Esophagus squamous epithelium (tissue), 5 donors: ENCODE results near the gene WFS1. TPM values are rescaled to one million over a fixed set of nuclear protein-coding genes. Genes with fewer than 3 reads are reported as not detected.

Source experiments
- DNase-seq: peaks from one replicate; lab custom pipeline; 2025; lab: John Stamatoyannopoulos, UW
- H3K27ac ChIP-seq, 4 donors: fragments of 200-600 bp; sonication (generic); one replicate each; pipeline ENCODE4 v1.5.1; 2016 to 2019; ENCODE audit warnings: mild to moderate bottlenecking in 1 of 4
- H3K27me3 ChIP-seq, 4 donors: fragments of 200-600 bp; sonication (generic); 1 replicate in 3 of 4; 2 replicates in 1 of 4; pipeline versions ENCODE4 v1.5.1 to v1.6.0; 2017 to 2021; ENCODE audit warnings: antibody characterized with exemption in 1 of 4
- H3K36me3 ChIP-seq, 3 donors: fragments of 200-600 bp; sonication (generic); one replicate each; pipeline ENCODE4 v1.5.1; 2016 to 2019
- H3K4me1 ChIP-seq, 3 donors: fragments of 200-600 bp; sonication (generic); one replicate each; pipeline ENCODE4 v1.5.1; 2017 to 2019
- H3K4me3 ChIP-seq, 4 donors: fragments of 200-600 bp; sonication (generic); 1 replicate in 3 of 4; 2 replicates in 1 of 4; pipeline ENCODE4 v1.5.1; 2016 to 2019; ENCODE audit warnings: mild to moderate bottlenecking in 2 of 4, moderate library complexity in 1 of 4
- H3K9me3 ChIP-seq, 3 donors: fragments of 200-600 bp; sonication (generic); one replicate each; pipeline ENCODE4 v1.5.1; 2016 to 2019
- CTCF ChIP-seq, 6 experiments: fragments of 450-650 bp in 4 of 6; fragments of 200-600 bp in 2 of 6; sonication (generic) in 2 of 6; IDR thresholded peaks; one replicate each; pipeline ENCODE4 v1.5.1; 2016 to 2019; ENCODE audit warnings: antibody characterized with exemption in 6 of 6, mild to moderate bottlenecking in 4 of 6, moderate library complexity in 4 of 6
- POLR2A ChIP-seq, 4 donors: fragments of 450-650 bp; IDR thresholded peaks; one replicate each; pipeline ENCODE4 v1.6.1; 2017; ENCODE audit warnings: antibody characterized with exemption in 4 of 4, mild to moderate bottlenecking in 4 of 4, moderate library complexity in 3 of 4
- WGBS, 2 donors: methylation state at CpG; one replicate each; pipeline ENCODE4 v1.1.5; 2018; 5-methylcytosine and 5-hydroxymethylcytosine counted together
- intact Hi-C: fragments of 100-400 bp; cut with DNase I; formaldehyde crosslinking; loops from one replicate; pipeline ENCODE4 v1.15.0; 2022
- total RNA-seq, 4 donors: library from RNA; depleted of rRNA; stranded (reverse); fragments of >200 nt; gene quantifications; one replicate each; pipeline ENCODE4 v1.1.0, GENCODE V29; 2016
- donor health status: DM: yes; HTN: yes; CAD: no.

Gene WFS1
- total RNA-seq, 4 donors from 2014 or later: 6.5 to 20.4 (median 9.6) TPM

- H3K36me3 ChIP-seq: no peaks in the 10 kb centered on the region
- no peak for DNase-seq
- H3K9me3 ChIP-seq: no peaks in the 10 kb centered on the region
- TF ChIP-seq POLR2A (IDR thresholded peaks at IDR 0.05) (no peak), CTCF (IDR thresholded peaks at IDR 0.05) (no peak)
- peaks cover 0 to 47% (median 0%) of the 10 kb centered on the region in 4 donors for H3K27me3 ChIP-seq
- H3K4me1 ChIP-seq: peaks cover 0 to 3% (median 0%) of the 10 kb centered on the region in 3 donors
- 75% methylated on average over 2 to 3 of the region's 4 CpGs for WGBS, 2 donors
- intact Hi-C loops: loop anchor here (10.0 kb wide), 1 partner anchor 286 kb away; no protein-coding TSS in a partner anchor
- no peak overlapping the region for H3K27ac ChIP-seq
- H3K4me3 ChIP-seq: no peak overlapping the region
Observed at GRCh38 chr4:6258741-6259140, 10.9 kb upstream of the WFS1 start.

- intact Hi-C loops: loop anchor here (10.0 kb wide), 1 partner anchor 285 kb away; no protein-coding TSS in a partner anchor
Observed at GRCh38 chr4:6259886-6260285, 9.8 kb upstream of the WFS1 start.

GRCh38 chr4:6262176-6262575, 7.5 kb upstream of the WFS1 start:
- intact Hi-C loops: no loop called here
- peaks cover 0 to 32% (median 0%) of the 10 kb centered on the region in 4 donors for H3K27me3 ChIP-seq
- no peak for DNase-seq
- peaks cover 0 to 3% (median 0%) of the 10 kb centered on the region in 3 donors for H3K4me1 ChIP-seq
- no peak overlapping the region for H3K27ac ChIP-seq
- H3K36me3 ChIP-seq: no peaks in the 10 kb centered on the region
- TF ChIP-seq POLR2A (IDR thresholded peaks at IDR 0.05): no peak
- TF ChIP-seq CTCF (IDR thresholded peaks at IDR 0.05): no peak
- WGBS, 2 donors: 83 to 86% methylated on average over 12 of the region's 12 CpGs
- H3K4me3 ChIP-seq: no peak overlapping the region
- no peaks in the 10 kb centered on the region for H3K9me3 ChIP-seq

More at GRCh38 chr4:6259886-6260285, 9.8 kb upstream of the WFS1 start:
- Histone ChIP-seq H3K9me3 (no peaks in the 10 kb centered on the region), H3K27me3 (peaks cover 0 to 46% (median 0%) of the 10 kb centered on the region in 4 donors), H3K36me3 (no peaks in the 10 kb centered on the region), H3K27ac (no peak overlapping the region), H3K4me3 (no peak overlapping the region), H3K4me1 (peaks cover 0 to 3% (median 0%) of the 10 kb centered on the region in 3 donors)
- 76 to 77% methylated on average over 7 to 8 of the region's 8 CpGs for WGBS, 2 donors
- no peak for DNase-seq
- TF ChIP-seq CTCF (IDR thresholded peaks at IDR 0.05): no peak
- TF ChIP-seq POLR2A (IDR thresholded peaks at IDR 0.05): no peak

GRCh38 chr4:6262847-6263487, 6.7 kb upstream of the WFS1 start:
- H3K27me3 ChIP-seq: peaks cover 0 to 32% (median 0%) of the 10 kb centered on the region in 4 donors
- WGBS, 2 donors: 70 to 75% methylated on average over 3 to 7 of the region's 10 CpGs
- DNase-seq: no peak
- H3K27ac ChIP-seq: no peak overlapping the region
- H3K4me3 ChIP-seq: no peak overlapping the region
- TF ChIP-seq POLR2A (IDR thresholded peaks at IDR 0.05) (no peak), CTCF (IDR thresholded peaks at IDR 0.05) (no peak)
- H3K4me1 ChIP-seq: no peaks in the 10 kb centered on the region
- H3K36me3 ChIP-seq: no peaks in the 10 kb centered on the region
- intact Hi-C loops: no loop called here
- H3K9me3 ChIP-seq: no peaks in the 10 kb centered on the region

DNA sequence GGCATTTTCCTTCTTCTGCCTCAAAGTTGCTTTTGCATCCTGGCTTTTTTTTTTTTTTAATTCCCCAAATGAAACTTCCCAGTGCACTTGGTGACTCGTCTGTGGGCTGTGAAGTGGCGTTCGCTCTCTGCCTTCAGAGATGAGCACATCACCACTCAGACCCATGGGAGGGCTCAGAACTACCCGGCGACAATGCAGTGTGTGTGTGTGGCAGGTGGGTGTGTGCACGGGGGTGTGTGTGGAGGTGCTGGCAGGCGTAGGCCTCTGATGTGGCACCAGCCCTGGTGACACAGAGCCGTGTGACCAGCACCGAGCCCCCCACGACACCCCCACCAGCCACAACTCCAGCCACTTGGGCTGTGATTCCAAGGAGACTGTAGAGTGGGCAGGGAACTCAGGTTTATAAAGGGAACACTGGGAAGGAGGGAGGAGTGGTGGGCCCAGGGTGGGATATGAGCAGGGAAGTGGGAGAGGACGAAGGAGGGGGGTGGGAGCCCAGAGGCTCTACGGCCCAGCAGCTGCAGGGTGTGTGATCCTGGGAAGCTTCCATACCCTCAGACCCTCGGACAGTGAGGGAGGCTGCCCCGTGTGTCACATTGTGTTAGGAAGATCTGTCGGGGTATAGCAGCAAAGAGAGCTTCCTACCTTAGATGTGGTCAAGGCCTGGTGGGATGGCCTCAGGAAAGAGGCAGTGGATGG, 6.0 kb upstream of the WFS1 start:
- H3K27ac ChIP-seq: no peak overlapping the region
- peaks cover 0 to 32% (median 0%) of the 10 kb centered on the region in 4 donors for H3K27me3 ChIP-seq
- no peaks in the 10 kb centered on the region for H3K36me3 ChIP-seq
- H3K4me1 ChIP-seq: peaks cover 0 to 1% (median 0%) of the 10 kb centered on the region in 3 donors
- no peak for TF ChIP-seq POLR2A (IDR thresholded peaks at IDR 0.05)
- TF ChIP-seq CTCF (IDR thresholded peaks at IDR 0.05): no peak
- H3K9me3 ChIP-seq: no peaks in the 10 kb centered on the region
- no peak for DNase-seq
- intact Hi-C loops: no loop called here
- 45 to 58% methylated on average over 6 to 8 of the region's 15 CpGs for WGBS, 2 donors
- no peak overlapping the region for H3K4me3 ChIP-seq
